SK-N-MC (cell line): Measurements from ENCODE around the gene SIX3.

ENCODE experiments used
- EZH2 ChIP-seq: fragments of 200-600 bp; sonication (generic); IDR thresholded peaks from one replicate; pipeline ENCODE4 v1.6.1; 2017; ENCODE audit warnings: antibody characterized with exemption
- FOXP2 ChIP-seq: optimal IDR thresholded peaks from 2 replicates; pipeline ENCODE3; 2011; ENCODE audit warnings: mild to moderate bottlenecking, moderate library complexity; ENCODE audit not compliant: insufficient read depth; ENCODE audit errors: extremely low read length, control extremely low read depth
- POLR2AphosphoS5 ChIP-seq: IDR thresholded peaks from 2 replicates; pipeline ENCODE4 v1.6.1; 2012; ENCODE audit warnings: mild to moderate bottlenecking, low read depth, low read length, borderline replicate concordance

- TF ChIP-seq POLR2AphosphoS5, result no peak
- TF ChIP-seq EZH2, result no peak
- no peak for TF ChIP-seq FOXP2
These were observed 2.8 kb downstream of the SIX3 start for GRCh38 chr2:44944102-44944951.
